ENCODE data around the gene RTTN. TPM values are rescaled to one million over a fixed set of nuclear protein-coding genes. Genes with fewer than 3 reads are reported as not detected.

The RTTN gene
- total RNA-seq, 3 donors from 2014 or later, result 13.0 to 15.3 (median 15.2) TPM

DNA sequence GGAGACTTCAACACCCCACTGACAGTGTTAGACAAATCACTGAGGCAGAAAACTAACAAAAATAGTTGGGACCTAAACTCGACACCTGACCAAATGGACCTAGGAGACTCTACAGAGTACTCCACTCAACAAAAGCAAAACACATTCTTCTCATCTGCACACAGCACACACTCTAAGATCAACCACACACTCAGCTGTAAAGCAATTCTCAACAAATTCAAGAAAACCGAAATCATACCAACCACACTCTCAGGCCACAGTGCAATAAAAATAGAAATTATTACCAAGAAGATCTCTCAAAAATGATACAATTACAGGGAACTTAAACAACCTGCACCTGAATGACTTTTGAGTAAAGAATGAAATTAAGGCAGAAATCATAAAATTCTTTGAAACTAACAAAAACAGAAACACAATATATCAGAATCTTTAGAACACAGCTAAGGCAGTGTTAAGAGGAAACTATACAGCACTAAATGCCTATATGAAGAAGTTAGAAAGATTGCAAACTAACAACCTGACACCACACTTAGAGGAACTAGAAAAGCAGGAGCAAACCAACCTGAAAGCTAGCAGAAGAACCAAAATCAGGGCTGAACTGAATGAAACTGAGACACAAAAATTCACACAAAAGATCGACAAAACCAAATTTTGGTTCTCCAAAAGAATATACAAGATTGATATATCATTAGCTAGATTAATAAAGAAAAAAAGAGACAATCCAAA is 46.3 kb downstream of the RTTN start:
- Histone ChIP-seq H3K4me1 (ENCODE audit: low read depth) (no peaks in the 10 kb centered on the region), H3K9me3 (no peaks in the 10 kb centered on the region), H3K36me3 (ENCODE audit: low read depth) (no peaks in the 10 kb centered on the region), H3K4me3 (no peak overlapping the region)
- no peak for TF ChIP-seq CTCF (IDR thresholded peaks at IDR 0.05)
- ATAC-seq (no peak), DNase-seq (no peak)
- intact Hi-C loops (cut with DNase I, micrococcal nuclease), result no loop called here

DNA sequence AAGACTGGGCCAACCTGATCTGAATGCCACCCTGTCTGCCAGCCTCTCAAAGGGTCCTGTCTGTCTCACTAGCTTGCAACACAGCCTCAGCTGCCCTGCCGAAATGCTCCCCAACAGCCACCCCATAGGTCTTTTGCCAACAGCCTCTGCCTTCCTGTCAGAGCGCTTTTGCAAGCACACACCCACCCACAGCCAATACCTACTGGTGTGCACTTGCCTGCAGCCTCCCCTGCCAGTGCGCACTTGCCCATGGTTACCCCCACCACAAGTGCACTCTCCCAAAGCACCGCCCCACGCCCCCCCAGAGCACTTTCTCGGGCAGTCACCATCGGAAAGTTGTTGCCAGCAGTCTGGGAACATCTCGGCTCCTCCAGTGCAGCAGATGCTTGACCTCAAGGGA is 48.6 kb downstream of the RTTN start:
- peak in 1 of 3 donors; percentile 33 for DNase-seq
- ATAC-seq, result no peak

DNA sequence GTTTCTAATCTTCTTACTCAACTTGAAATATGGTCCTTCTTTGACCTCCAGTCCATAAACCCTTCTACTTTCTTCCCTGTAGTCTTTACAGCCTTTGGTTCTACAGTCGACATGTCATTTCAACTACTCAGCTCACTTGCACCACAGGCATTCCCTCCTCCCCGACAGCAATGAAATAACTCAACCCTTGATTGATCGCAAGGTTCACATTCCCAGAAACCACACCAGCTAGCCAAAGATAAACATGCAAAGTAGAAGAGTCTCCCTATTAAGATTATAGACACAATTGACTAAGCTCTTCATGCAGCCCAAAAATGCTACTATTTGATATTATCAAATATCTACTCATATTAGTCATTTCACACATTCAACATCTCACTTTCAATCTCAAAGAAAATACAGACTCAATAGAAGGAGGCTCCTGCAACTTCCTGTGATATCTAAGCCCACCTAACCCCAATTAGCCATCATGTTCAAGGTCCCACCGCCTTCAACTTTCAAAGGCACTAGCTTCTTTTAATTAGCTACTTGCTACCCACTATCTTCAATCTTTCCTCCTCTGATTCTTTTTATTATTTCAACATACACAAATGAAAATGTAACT is 50.8 kb downstream of the RTTN start:
- ATAC-seq (no peak), DNase-seq (no peak)
- no peaks in the 10 kb centered on the region for H3K4me1 ChIP-seq (ENCODE audit: low read depth)
- H3K36me3 ChIP-seq (ENCODE audit: low read depth), result no peaks in the 10 kb centered on the region
- no peak overlapping the region for H3K4me3 ChIP-seq
- intact Hi-C loops (cut with DNase I, micrococcal nuclease), result no loop called here
- TF ChIP-seq CTCF (IDR thresholded peaks at IDR 0.05), result no peak
- H3K9me3 ChIP-seq, result no peaks in the 10 kb centered on the region

More for the DNA sequence above, 48.6 kb downstream of the RTTN start:
- no peak for TF ChIP-seq CTCF (IDR thresholded peaks at IDR 0.05)
- Histone ChIP-seq H3K36me3 (ENCODE audit: low read depth) (no peaks in the 10 kb centered on the region), H3K9me3 (no peaks in the 10 kb centered on the region), H3K4me3 (no peak overlapping the region), H3K4me1 (ENCODE audit: low read depth) (no peaks in the 10 kb centered on the region)
- intact Hi-C loops (cut with DNase I, micrococcal nuclease), result no loop called here

- ATAC-seq, result no peak
- H3K9me3 ChIP-seq, result no peaks in the 10 kb centered on the region
- no peaks in the 10 kb centered on the region for H3K4me1 ChIP-seq (ENCODE audit: low read depth)
- no peak overlapping the region for H3K4me3 ChIP-seq
- no peaks in the 10 kb centered on the region for H3K36me3 ChIP-seq (ENCODE audit: low read depth)
- intact Hi-C loops (cut with DNase I, micrococcal nuclease), result no loop called here
- no peak for TF ChIP-seq CTCF (IDR thresholded peaks at IDR 0.05)
- no peak for DNase-seq
Measured at GRCh38 chr18:70151614-70152013, 53.9 kb downstream of the RTTN start.

GRCh38 chr18:70149616-70150301 is 55.7 kb downstream of the RTTN start:
- ATAC-seq (no peak), DNase-seq (no peak)
- H3K9me3 ChIP-seq, result no peaks in the 10 kb centered on the region
- no peaks in the 10 kb centered on the region for H3K4me1 ChIP-seq (ENCODE audit: low read depth)
- intact Hi-C loops (cut with DNase I, micrococcal nuclease), result no loop called here
- no peaks in the 10 kb centered on the region for H3K36me3 ChIP-seq (ENCODE audit: low read depth)
- TF ChIP-seq CTCF (IDR thresholded peaks at IDR 0.05), result no peak
- H3K4me3 ChIP-seq, result no peak overlapping the region
